Body of pancreas (tissue), 4 donors: ENCODE results near the gene RPTOR. TPM values are rescaled to one million over a fixed set of nuclear protein-coding genes. Genes with fewer than 3 reads are reported as not detected.

Source experiments
- ATAC-seq: fragments of 150-250 bp; one replicate; pipeline ENCODE4 v1.9.1; 2016
- DNase-seq, 4 donors: peaks; one replicate each; pipeline ENCODE4 v3.0.0-alpha.2; 2019
- H3K27ac ChIP-seq, 4 donors: fragments of 200-600 bp; sonication (generic); 1 replicate in 3 of 4; 2 replicates in 1 of 4; pipeline versions ENCODE4 v1.5.1 to v1.6.1; 2016 to 2019; ENCODE audit warnings: mild to moderate bottlenecking in 1 of 4, mixed read lengths in 1 of 4, moderate library complexity in 1 of 4
- H3K27me3 ChIP-seq, 2 donors: fragments of 200-600 bp; sonication (generic); one replicate each; pipeline ENCODE4 v1.6.0; 2016; ENCODE audit warnings: mild to moderate bottlenecking in 1 of 2
- H3K36me3 ChIP-seq, 2 donors: fragments of 200-600 bp; sonication (generic); replicated peaks in 1 of 2; 2 replicates each; pipeline ENCODE4 v1.5.1; 2016; ENCODE audit warnings: low read depth in 2 of 2; ENCODE audit not compliant: insufficient read depth in 1 of 2
- H3K4me1 ChIP-seq: fragments of 200-600 bp; sonication (generic); one replicate; pipeline ENCODE4 v1.6.0; 2016
- H3K4me3 ChIP-seq, 2 donors: fragments of 200-600 bp; sonication (generic); 1 replicate in 1 of 2; 2 replicates in 1 of 2; pipeline ENCODE4 v1.5.1; 2016 to 2019
- H3K9me3 ChIP-seq, 3 donors: fragments of 200-600 bp; sonication (generic); 1 replicate in 2 of 3; 2 replicates in 1 of 3; pipeline ENCODE4 v1.5.1; 2016
- POLR2A ChIP-seq, 3 donors: fragments of 450-650 bp; IDR thresholded peaks; one replicate each; pipeline ENCODE4 v1.6.1; 2016; ENCODE audit warnings: antibody characterized with exemption in 3 of 3, mild to moderate bottlenecking in 2 of 3
- WGBS, 2 donors: methylation state at CpG; one replicate each; pipeline ENCODE4 v1.1.5; 2017; 5-methylcytosine and 5-hydroxymethylcytosine counted together
- intact Hi-C: fragments of 100-400 bp; cut with DNase I; formaldehyde crosslinking; loops from one replicate; pipeline ENCODE4 v1.15.1; 2023
- total RNA-seq, 2 donors: library from RNA; depleted of rRNA; stranded (reverse); fragments of >200 nt; gene quantifications; one replicate each; pipeline ENCODE4 v1.1.0, GENCODE V29; 2016
- TF ChIP-seq, protein P1 (sequence below), 7 experiments: fragments of 450-650 bp in 4 of 7; fragments of 200-600 bp in 3 of 7; sonication (generic) in 3 of 7; IDR thresholded peaks; one replicate each; pipeline ENCODE4 v1.5.1; 2016 to 2019; ENCODE audit warnings: antibody characterized with exemption in 7 of 7

Gene RPTOR
- total RNA-seq, 2 donors from 2014 or later = 22.3 to 34.3 TPM

DNA sequence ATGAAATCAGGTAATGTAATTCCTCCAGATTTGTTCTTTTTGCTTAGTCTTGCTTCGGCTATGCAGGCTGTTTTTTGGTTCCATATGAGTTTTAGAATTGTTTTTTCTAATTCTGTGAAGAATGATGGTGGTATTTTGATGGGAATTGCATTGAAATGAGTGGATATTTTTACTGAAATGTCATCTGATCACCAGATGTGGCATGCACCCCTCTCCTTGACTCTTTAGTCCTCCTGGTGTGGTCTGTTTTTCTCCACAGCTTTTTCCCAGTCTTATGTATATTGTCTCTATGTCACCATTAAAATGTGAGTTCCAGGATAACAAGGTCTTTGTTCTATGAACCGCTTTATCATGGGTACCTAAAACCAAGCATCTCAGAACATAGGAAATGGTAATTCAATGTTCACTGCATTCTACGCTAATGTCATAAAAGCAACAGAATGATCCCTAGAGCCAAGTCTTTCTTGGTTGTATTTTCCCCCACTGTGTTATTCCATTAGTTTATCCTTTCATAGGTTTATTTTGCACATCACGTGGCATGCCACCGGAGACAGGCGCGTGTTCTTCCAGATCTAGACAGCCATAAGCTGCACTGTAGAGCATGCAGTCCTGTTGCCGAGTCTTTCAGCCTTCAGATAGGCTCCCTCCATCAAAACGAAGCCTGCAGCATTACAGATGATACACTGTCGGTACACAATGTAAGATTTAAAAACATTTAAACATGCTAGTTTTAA, 172.5 kb downstream of the RPTOR start:
- WGBS, 2 donors = 95 to 97% methylated on average over 10 of the region's 10 CpGs
- intact Hi-C loops = no loop called here
- no peaks in the 10 kb centered on the region for H3K27me3 ChIP-seq

DNA sequence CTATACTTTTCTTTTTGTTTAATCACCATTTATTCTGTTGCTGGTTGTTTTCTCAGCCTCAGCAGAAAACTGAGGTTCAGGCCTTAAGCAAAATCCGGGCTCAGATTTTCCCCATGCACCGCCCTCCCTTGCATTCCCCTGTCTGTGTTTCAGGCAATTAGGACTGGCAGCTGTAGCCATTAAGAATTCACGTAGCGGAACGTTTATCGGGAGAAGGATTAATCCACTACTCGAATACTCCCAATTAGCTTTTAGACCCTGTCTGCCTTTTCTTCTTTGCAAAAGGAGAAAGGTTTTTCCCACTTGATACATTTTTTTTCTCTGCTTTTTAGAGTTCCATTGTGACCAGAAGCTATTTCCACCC, 173.1 kb downstream of the RPTOR start:
- intact Hi-C loops = no loop called here
- Histone ChIP-seq H3K9me3 (no peaks in the 10 kb centered on the region), H3K4me3 (no peak overlapping the region), H3K27me3 (no peaks in the 10 kb centered on the region), H3K4me1 (peaks cover 16% of the 10 kb centered on the region), H3K36me3 (no peaks in the 10 kb centered on the region), H3K27ac (no peak overlapping the region)
- DNase-seq (no peak), ATAC-seq (no peak)
- 91 to 92% methylated on average over 7 of the region's 7 CpGs for WGBS, 2 donors
- TF ChIP-seq, protein P1, sequence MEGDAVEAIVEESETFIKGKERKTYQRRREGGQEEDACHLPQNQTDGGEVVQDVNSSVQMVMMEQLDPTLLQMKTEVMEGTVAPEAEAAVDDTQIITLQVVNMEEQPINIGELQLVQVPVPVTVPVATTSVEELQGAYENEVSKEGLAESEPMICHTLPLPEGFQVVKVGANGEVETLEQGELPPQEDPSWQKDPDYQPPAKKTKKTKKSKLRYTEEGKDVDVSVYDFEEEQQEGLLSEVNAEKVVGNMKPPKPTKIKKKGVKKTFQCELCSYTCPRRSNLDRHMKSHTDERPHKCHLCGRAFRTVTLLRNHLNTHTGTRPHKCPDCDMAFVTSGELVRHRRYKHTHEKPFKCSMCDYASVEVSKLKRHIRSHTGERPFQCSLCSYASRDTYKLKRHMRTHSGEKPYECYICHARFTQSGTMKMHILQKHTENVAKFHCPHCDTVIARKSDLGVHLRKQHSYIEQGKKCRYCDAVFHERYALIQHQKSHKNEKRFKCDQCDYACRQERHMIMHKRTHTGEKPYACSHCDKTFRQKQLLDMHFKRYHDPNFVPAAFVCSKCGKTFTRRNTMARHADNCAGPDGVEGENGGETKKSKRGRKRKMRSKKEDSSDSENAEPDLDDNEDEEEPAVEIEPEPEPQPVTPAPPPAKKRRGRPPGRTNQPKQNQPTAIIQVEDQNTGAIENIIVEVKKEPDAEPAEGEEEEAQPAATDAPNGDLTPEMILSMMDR (IDR thresholded peaks at IDR 0.05) = no peak
- TF ChIP-seq POLR2A (IDR thresholded peaks at IDR 0.05) = no peak

More for the DNA sequence above, 172.5 kb downstream of the RPTOR start:
- Histone ChIP-seq H3K4me1 (peaks cover 16% of the 10 kb centered on the region), H3K4me3 (no peak overlapping the region), H3K9me3 (no peaks in the 10 kb centered on the region), H3K36me3 (no peaks in the 10 kb centered on the region), H3K27ac (no peak overlapping the region)
- TF ChIP-seq POLR2A (IDR thresholded peaks at IDR 0.05) = no peak
- TF ChIP-seq, protein P1 (IDR thresholded peaks at IDR 0.05) = no peak
- no peak for ATAC-seq
- no peak for DNase-seq

DNA sequence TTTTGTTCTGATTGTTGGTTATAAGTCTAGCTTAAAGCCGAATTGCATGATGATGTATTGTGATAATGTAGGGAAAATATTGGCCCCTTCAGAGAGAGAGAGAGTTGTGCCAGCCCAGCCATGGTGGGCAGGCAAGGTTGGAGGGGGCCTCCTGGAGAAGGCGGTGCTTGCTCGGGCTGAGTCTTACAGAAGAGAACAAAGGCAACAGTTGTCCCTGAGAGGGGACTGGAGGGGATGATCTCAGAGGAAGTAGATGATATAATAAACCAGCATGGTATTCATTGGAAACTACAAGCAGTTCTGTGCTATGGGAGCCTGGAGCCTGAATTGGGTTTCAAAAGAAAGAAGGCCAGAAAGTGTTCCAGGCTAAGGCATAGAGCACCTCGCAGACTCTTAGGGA, 173.8 kb downstream of the RPTOR start:
- Histone ChIP-seq H3K9me3 (no peaks in the 10 kb centered on the region), H3K27ac (no peak overlapping the region), H3K4me1 (peaks cover 16% of the 10 kb centered on the region), H3K4me3 (no peak overlapping the region), H3K27me3 (no peaks in the 10 kb centered on the region), H3K36me3 (no peaks in the 10 kb centered on the region)
- 94% methylated on average over 4 of the region's 4 CpGs for WGBS, 2 donors
- ATAC-seq (no peak), DNase-seq (no peak)
- TF ChIP-seq, protein P1 (IDR thresholded peaks at IDR 0.05) = no peak
- TF ChIP-seq POLR2A (IDR thresholded peaks at IDR 0.05) = no peak
- intact Hi-C loops = no loop called here

DNA sequence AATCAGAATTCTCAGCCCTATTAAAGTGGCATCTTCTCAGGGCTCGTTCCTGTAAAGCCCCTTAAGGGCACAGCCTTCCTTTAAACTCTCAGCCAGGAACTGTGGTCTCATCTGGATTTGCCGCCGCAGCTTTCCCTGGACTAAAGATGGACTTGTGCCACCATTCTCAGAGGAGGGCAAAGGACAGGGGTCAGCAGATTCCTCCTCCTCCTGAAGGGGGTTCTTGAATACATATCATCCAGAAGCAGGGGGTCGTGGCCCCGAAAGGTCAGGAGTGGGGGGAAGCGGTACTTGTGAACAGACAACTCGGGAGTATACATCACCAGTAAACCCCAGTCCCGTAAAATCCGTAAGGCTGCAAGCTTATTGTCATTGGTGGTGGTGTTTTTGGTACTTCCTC, 174.8 kb downstream of the RPTOR start:
- H3K36me3 ChIP-seq = no peaks in the 10 kb centered on the region
- DNase-seq (no peak), ATAC-seq (no peak)
- no peak for TF ChIP-seq POLR2A (IDR thresholded peaks at IDR 0.05)
- TF ChIP-seq, protein P1 (IDR thresholded peaks at IDR 0.05) = no peak
- H3K4me1 ChIP-seq = peaks cover 16% of the 10 kb centered on the region
- no peaks in the 10 kb centered on the region for H3K9me3 ChIP-seq
- intact Hi-C loops = no loop called here
- H3K27ac ChIP-seq = no peak overlapping the region
- H3K4me3 ChIP-seq = no peak overlapping the region
- no peaks in the 10 kb centered on the region for H3K27me3 ChIP-seq
- WGBS, 2 donors = 90 to 95% methylated on average over 9 of the region's 9 CpGs
